GM19397 (cell line): ENCODE data around the gene ITGA6.

ENCODE experiments used
- ATAC-seq: cut with Tn5 transposase; IDR thresholded peaks from one replicate; pipeline ENCODE4 v1.9.1; 2021; ENCODE audit warnings: mild to moderate bottlenecking, moderate library complexity; ENCODE audit not compliant: unreplicated experiment

The ITGA6 gene

DNA sequence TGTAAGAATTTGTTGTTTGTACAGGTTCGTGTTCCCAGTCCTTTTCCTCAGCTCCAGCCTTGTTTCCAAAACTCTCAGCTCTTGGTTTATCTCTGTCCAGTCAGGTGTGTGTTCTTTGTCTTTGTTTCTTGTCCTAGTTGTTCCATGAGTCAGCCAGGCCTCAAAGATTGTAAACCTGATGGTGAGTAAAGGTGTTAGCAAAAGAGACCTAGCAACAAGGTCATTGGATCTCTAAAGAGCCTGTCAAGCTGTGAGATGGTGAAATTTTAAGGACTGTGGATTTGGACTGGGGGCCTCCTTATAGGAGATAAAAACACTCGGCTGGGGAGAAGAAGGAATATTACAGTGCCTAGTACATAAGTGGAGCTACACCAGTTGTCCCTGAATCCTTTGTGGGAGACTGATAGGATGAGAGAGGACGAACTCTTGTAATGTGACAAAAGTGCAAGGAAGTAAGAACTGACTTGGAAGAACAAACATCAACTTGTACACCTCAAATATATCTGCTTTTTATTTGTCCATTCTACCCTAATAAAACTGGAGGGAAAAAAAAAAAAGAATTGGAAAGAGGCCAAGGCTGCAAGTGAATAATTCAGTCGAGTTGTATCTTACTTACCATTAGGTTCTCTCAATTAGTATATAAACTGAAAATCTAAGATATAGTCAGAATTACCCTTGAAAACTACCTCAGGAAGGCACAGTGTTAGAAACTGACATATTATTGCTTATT, 37.2 kb downstream of the ITGA6 start:
- ATAC-seq = no peak

DNA sequence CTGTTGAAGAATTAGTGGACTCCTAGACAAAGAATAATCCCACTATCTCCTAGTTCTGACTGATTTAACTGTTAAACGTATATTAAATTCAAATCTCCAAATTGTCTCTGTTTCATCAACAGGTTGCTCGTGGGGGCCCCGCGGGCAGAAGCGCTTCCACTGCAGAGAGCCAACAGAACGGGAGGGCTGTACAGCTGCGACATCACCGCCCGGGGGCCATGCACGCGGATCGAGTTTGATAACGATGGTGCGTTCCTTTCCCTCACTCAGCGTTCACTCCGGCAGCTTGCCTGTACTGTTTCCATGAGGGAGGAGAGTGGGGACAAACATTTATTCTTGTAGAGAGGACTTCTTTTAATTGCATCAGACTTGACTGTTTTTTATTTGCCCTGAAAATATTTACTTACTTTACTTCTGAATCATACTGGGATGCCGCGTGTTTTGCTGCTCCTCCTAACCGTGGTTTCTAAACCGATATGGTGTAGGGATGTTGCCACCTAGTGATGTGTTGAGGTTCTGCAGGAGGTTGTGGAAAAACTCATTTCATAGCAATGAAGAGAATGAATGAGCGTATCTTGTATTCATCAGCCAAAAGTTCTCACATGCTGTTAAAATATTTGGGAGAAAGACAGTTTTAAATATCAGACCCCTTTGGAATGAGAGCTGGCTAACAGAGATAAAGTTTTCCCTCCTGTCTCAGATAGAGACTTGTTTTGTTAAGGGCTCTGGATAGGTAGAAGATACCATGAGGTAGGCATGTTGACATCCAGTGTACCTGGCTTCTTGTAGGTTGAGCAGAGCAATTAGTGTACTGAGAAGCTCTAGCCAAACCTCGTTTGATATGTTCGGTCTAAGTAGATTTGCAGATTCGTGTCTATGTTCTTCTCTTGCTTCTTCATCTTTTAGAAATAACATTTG, 38.3 kb downstream of the ITGA6 start:
- ATAC-seq = no peak

DNA sequence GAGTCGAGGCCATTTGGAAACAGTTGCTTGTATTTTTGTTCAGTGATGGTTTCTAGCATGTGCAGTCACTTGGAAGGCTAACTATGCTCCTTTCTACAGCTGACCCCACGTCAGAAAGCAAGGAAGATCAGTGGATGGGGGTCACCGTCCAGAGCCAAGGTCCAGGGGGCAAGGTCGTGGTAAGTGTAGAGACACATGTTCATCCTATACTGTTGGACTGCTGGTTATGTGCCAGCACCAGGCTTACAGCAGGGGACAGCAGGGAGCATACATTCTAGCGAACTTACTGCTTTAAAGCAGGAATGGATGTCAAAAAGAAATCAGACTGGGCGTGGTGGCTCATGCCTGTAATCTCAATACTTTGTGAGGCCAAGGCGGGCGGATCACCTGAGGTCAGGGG, 40.0 kb downstream of the ITGA6 start:
- no peak for ATAC-seq

- ATAC-seq = no peak
Measured at GRCh38 chr2:172470958-172471922, 43.9 kb downstream of the ITGA6 start.

DNA sequence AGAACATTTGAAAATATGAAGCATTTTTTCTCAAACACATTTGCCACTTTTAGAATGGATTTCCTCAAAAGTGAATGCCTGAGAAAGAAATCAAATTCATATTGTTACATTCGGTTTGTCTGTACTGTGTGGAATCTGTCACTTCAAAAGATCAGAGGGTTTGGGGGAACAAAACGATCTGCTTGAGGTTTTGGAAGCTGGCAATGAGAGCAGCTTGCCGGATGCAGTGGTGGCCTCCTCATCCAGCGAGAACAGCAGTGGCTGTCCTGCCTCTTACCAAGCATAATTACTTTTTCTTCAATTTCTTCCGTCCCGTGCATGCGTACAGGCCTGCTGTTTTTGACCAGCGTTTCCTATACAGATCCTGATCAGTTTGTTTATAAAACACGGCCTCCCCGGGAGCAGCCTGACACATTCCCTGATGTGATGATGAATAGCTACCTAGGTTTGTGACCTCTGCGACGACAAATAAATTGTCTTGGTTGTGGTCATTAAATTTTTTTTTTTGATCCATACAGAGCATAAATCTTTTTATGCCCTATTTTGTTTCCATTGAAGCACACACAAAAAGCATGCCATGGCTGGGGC, 45.2 kb downstream of the ITGA6 start:
- no peak for ATAC-seq

GRCh38 chr2:172473167-172473566, 45.8 kb downstream of the ITGA6 start:
- no peak for ATAC-seq

GRCh38 chr2:172478353-172478752, 51.0 kb downstream of the ITGA6 start:
- ATAC-seq = no peak

DNA sequence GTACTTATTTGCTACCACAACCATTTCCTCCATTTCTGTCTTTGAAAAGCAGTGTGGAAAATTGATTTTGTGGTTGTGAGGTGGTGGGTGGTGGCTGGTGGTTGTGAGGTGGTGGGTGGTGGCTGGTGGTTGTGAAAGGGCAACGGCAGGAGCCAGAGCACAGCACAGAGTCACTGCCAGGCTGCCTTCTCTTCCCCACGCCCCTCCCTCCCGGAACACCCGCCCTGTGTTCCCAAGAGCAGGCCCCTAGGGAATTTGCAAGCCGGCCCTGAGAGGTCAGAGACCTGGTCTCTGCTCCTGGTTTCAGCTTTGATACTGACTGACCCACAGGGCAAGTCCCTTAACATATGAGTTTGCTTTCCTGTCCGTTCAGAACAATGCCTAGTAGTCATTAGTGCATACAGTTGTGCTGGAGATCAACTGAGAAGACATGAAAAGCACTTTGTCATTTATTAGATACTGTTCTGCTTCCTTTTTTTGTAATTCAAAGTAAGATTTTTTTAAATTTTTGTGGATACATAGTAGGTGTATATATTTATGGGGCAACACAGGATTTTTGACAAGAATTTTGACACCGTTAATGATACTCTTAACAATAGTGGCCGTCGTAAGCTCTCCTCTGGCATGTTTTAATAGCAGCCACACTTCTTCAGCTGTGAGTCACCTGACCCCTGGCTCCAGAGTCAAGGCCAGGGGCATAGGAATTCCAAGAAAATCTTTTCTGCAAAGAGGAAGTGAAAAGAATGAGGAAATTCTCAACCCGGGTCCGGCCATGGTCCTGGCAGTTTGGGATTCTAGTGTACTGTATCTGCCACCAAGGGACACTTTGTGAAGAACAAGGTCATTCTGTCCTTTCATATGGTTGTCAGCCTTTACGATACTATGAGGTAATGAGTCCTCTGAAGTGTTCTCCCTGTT, 53.2 kb downstream of the ITGA6 start:
- no peak for ATAC-seq

GRCh38 chr2:172481507-172482262, 54.3 kb downstream of the ITGA6 start:
- no peak for ATAC-seq

- ATAC-seq = no peak
Measured at GRCh38 chr2:172484253-172484652, 56.9 kb downstream of the ITGA6 start.

DNA sequence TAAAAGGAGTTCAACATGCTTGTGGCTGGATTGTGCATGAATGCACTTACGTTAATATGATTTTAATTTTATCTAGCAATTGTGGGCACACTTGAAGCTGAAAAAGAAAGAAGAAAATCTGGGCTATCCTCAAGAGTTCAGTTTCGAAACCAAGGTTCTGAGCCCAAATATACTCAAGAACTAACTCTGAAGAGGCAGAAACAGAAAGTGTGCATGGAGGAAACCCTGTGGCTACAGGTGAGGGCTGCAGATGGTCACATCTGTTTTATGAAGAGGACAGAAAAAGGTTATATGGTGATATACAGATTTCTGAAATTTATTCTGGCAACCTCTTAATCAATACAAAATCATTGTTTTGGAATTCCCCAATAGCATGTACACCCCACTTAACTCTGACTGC, 57.3 kb downstream of the ITGA6 start:
- ATAC-seq = no peak

DNA sequence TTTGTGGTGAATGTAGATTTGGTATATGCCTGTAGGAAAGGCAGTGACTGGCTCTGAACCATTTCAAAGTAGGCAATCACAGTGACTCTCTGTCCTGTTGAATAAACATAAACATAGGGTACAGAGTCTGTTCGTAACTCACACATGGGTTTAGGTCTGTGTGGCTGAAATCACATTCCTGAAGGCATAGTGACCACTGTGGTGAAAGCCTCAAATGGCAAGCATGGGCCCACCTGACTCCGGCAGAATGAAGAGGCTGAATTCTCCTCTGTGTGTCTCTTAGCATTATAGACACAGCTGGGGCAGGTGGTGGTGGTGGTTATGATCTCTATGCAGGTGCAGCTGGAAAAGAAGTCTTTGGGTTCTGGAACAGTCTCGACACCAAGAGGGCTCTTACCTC, 61.2 kb downstream of the ITGA6 start:
- no peak for ATAC-seq

- ATAC-seq = no peak
Measured at GRCh38 chr2:172489681-172490080, 62.3 kb downstream of the ITGA6 start.

DNA sequence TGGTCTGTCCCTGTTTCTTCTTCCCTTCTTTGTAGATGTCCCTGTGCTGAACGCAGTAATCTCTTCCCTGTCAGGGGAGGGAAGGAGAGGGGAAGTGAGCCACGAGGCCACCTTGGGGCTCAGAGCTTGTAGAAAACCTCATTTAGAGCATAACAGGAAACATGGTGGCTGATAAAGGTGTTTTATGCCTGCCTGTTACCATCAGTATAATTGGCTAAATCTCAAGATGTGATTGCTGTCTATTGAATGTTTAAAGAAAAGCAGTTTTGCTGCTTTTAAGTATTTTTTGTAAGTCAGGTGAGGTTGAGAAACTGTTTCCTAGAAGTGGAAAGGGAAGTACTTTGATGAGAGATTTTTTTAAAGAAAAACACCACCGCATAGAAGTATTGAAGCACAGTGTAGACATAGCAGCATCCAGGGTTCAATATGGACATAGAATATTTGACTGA, 68.8 kb downstream of the ITGA6 start:
- no peak for ATAC-seq

DNA sequence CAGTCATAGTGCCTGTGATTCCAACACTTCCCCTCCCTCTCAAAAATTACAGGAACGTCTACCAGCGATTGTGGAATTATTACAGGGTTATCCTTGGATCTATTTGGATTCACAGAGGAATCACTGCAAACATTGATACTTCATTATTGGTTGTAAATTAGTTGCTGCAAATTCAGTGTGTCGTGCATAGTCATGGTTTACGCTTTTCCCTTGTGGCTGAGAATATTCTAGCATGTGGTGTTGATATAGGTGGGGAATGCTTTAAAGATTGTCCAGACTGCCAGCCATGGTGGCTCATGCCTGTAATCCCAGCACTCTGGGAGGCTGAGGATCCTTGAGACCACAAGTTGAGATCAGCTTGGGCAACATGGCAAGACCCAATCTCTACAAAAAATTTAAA, 79.8 kb downstream of the ITGA6 start:
- no peak for ATAC-seq

DNA sequence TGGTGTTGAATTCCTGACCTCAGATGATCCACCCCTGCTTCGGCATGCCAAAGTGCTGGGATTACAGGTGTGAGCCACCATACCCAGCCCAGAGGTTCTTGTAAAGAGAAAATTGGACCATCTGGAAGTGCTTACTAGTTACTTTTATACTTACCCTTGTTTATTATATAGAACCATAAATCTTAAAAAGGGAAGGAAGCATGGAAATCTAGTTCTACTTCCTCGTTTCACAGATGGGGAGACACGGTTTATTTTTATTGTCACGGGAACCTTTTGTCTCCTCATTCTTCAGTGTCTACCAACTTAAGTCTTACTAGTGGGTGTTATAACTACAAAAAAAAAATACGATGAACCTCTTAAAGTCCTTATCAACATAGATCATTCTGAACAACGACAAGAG, 82.7 kb downstream of the ITGA6 start:
- ATAC-seq = no peak

DNA sequence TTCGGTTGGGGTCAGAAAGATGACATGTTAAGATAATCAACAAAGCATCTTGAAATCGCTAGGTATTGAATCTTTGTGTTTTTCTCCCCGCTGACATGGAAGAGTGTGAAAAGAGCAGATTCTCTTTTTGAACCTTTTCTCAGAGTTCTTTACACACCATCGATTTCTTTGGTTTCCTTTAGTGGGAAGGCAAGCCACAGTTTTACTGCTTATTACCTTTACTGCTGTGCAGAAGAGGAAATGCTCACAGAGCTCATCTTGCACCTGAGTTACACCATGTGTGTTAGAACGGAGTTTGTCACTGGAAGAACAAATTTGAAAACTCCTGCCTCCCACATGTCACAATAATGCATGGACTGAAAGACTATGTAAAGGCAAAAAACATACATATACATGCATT, 83.2 kb downstream of the ITGA6 start:
- ATAC-seq = no peak

DNA sequence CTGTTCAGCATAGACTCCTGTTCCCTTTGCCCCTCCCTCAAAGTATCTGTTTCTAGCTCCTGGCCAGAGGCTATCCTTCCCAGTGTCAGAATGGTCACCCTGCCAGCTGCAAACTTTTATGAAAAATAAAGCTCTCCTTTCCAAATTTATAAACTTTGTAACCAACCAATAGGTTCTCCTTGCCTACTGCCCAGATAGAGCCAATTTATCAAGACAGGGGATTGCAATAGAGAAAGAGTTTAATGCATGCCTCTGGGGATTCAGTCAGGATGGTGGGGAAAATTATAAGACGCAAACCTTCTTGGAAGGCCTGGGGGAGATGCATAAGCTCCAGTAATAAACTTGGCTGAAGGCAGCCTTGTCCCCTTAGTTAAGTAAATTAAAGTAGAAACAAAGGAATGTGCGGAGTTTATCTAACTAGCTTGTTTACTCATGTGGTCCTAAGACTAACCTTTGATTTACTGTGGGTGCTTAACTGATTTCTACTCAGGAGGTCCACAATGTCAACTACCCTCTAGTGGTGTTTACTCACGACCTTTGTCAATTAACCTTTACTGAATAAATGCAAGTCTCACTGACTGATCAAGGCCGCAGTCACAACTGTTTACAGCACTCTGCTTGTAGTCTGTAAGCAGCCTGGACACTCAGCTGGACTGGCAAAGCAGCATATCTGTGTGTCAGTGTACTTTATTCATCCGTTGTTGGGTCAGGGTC, 85.6 kb downstream of the ITGA6 start:
- no peak for ATAC-seq
